ENCODE data around the gene PLSCR4. TPM values are rescaled to one million over a fixed set of nuclear protein-coding genes. Genes with fewer than 3 reads are reported as not detected.

PLSCR4 gene
- total RNA-seq, 1 donor from 2014 or later = 1.0 TPM

DNA sequence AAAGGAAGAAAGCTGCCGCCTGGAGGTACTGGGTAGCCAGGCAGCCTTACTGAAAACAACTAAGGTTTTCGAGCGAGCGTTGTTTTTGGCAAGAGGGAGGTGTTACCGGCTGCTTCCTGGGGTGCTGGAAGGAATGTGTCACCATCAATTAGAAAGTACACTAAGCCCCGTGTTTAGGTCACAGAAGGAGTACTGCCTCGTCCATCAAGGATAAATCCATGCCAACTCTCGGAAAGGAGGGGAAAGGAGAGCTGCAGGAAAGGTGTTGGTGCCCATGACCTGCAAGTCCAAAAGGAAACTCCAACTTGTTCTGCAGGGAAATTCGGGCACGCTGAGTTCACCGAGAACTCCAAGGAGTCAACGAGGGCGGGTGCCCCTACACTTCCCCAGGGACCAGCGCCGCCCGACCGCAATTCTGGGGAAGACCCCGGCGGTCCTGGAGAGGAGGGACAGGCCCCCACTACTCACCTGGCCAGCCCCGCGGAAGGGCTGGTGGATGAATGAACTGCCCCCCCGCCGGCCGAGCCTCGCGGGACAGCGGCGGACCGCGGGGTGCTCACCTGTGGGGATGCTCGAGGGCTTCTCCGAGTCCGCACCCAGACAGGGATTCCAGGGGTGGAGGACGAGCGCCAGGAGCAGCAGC, 90.5 kb downstream of the PLSCR4 start:
- Histone ChIP-seq H4K20me1 (ENCODE audit: low read depth) (no peaks in the 10 kb centered on the region), H3K4me3 (peak overlapping the region; percentile 66), H3K4me1 (peaks cover 6% of the 10 kb centered on the region), H3K36me3 (no peaks in the 10 kb centered on the region), H3K9me3 (ENCODE audit: low read depth) (no peaks in the 10 kb centered on the region), H3K27ac (no peak overlapping the region), H3K4me2 (peak overlapping the region; percentile 84), H2AFZ (replicated peaks) (peak overlapping the region; percentile 99), H3K79me2 (ENCODE audit: low read depth) (no peaks in the 10 kb centered on the region), H3K27me3 (peaks cover 24% of the 10 kb centered on the region), H3F3A (ENCODE audit: low read depth) (peaks cover 17% of the 10 kb centered on the region), H3K9ac (no peak overlapping the region)
- peak overlapping the region; percentile 87 for H3K27ac Mint-ChIP-seq
- H3K4me1 Mint-ChIP-seq = peaks cover 9% of the 10 kb centered on the region
- DNase-seq (ENCODE audit: low spot score) = peak; percentile 91
- no peaks in the 10 kb centered on the region for H3K9me3 Mint-ChIP-seq
- H3K27me3 Mint-ChIP-seq (ENCODE audit: insufficient read depth, low read depth) = peaks cover 2% of the 10 kb centered on the region
- peak overlapping the region; percentile 96 for H3K4me3 Mint-ChIP-seq
- no peak for TF ChIP-seq EZH2 (IDR thresholded peaks at IDR 0.05)
- TF ChIP-seq, protein P1, sequence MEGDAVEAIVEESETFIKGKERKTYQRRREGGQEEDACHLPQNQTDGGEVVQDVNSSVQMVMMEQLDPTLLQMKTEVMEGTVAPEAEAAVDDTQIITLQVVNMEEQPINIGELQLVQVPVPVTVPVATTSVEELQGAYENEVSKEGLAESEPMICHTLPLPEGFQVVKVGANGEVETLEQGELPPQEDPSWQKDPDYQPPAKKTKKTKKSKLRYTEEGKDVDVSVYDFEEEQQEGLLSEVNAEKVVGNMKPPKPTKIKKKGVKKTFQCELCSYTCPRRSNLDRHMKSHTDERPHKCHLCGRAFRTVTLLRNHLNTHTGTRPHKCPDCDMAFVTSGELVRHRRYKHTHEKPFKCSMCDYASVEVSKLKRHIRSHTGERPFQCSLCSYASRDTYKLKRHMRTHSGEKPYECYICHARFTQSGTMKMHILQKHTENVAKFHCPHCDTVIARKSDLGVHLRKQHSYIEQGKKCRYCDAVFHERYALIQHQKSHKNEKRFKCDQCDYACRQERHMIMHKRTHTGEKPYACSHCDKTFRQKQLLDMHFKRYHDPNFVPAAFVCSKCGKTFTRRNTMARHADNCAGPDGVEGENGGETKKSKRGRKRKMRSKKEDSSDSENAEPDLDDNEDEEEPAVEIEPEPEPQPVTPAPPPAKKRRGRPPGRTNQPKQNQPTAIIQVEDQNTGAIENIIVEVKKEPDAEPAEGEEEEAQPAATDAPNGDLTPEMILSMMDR (IDR thresholded peaks at IDR 0.05) = peak; percentile 58
- H3K36me3 Mint-ChIP-seq = no peaks in the 10 kb centered on the region

DNA sequence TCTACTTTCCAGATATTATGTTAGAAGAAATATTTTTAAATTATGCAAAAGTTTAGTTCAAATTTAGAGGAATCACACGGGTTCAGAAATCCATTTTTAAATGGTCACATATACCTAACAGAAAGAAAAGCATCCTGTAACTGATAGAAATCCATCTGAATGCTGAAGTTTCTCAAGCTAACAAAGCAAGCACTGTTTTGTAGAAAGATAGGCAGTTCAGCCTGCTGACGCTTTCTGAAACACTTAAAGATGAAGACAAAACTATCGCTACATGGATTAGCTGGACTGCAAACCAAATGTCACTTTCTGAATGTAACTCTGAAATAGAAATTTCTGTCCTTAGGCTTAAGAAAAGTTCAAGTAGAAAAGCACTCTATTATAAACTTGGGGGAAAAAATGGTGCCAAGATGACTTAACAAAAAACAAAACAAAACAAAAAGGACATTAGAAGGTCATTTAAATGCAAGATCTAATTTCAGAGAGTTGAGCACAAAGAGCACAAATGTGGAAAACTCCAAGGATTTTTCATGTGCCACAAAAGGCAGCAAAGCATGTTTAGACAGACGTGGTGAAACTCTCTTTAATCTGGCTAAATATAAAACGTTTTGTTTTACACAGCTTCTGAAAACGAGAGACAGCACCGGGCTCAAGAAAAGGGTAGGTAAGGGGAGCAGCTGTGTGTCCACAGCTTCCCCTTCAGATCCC, 91.1 kb downstream of the PLSCR4 start:
- TF ChIP-seq EZH2 (IDR thresholded peaks at IDR 0.05) (no peak), EZH2phosphoT487 (IDR thresholded peaks at IDR 0.05) (no peak)
- TF ChIP-seq, protein P1 (IDR thresholded peaks at IDR 0.05) = no peak
- Histone ChIP-seq H3K9ac (no peak overlapping the region), H3K4me3 (peak overlapping the region; percentile 66), H4K20me1 (ENCODE audit: low read depth) (no peaks in the 10 kb centered on the region), H3K27me3 (peaks cover 24% of the 10 kb centered on the region), H3F3A (ENCODE audit: low read depth) (peaks cover 17% of the 10 kb centered on the region), H3K27ac (no peak overlapping the region), H2AFZ (replicated peaks) (peak overlapping the region; percentile 63), H3K79me2 (ENCODE audit: low read depth) (no peaks in the 10 kb centered on the region), H3K36me3 (no peaks in the 10 kb centered on the region), H3K9me3 (ENCODE audit: low read depth) (no peaks in the 10 kb centered on the region), H3K4me1 (peaks cover 6% of the 10 kb centered on the region), H3K4me2 (peak overlapping the region; percentile 84)
- H3K4me3 Mint-ChIP-seq = peak overlapping the region; percentile 96
- no peak for DNase-seq (ENCODE audit: low spot score)
- peaks cover 2% of the 10 kb centered on the region for H3K27me3 Mint-ChIP-seq (ENCODE audit: insufficient read depth, low read depth)
- peaks cover 9% of the 10 kb centered on the region for H3K4me1 Mint-ChIP-seq
- peak overlapping the region; percentile 87 for H3K27ac Mint-ChIP-seq
- no peaks in the 10 kb centered on the region for H3K36me3 Mint-ChIP-seq
- no peaks in the 10 kb centered on the region for H3K9me3 Mint-ChIP-seq

DNA sequence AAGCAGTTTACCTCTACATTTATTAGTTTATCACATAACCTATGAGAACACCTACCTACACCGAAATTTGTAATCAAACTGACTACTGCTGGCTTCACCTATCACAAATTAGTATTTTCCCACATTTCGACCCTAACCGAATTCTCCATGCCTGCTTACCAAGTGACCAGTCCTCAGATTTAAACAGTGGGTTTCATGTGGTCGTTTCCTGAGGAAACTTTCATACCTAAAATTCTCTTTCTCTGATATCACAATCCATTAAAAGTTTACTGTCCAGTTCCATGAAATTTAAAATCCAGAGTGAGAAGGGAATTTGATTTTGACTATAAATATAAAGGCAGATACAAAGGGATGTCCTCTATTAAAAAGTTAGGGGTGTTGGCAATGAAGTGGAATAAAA, 91.9 kb downstream of the PLSCR4 start:
- Mint-ChIP-seq H3K4me1 (peaks cover 9% of the 10 kb centered on the region), H3K27ac (no peak overlapping the region), H3K27me3 (ENCODE audit: insufficient read depth, low read depth) (peaks cover 2% of the 10 kb centered on the region), H3K4me3 (peak overlapping the region; percentile 96), H3K36me3 (no peaks in the 10 kb centered on the region), H3K9me3 (no peaks in the 10 kb centered on the region)
- H3K4me3 ChIP-seq = no peak overlapping the region
- H3K9me3 ChIP-seq (ENCODE audit: low read depth) = no peaks in the 10 kb centered on the region
- H3K79me2 ChIP-seq (ENCODE audit: low read depth) = no peaks in the 10 kb centered on the region
- H3K36me3 ChIP-seq = no peaks in the 10 kb centered on the region
- H3K9ac ChIP-seq = no peak overlapping the region
- no peaks in the 10 kb centered on the region for H4K20me1 ChIP-seq (ENCODE audit: low read depth)
- no peak overlapping the region for H3K27ac ChIP-seq
- H3F3A ChIP-seq (ENCODE audit: low read depth) = peaks cover 17% of the 10 kb centered on the region
- no peak for DNase-seq (ENCODE audit: low spot score)
- H3K27me3 ChIP-seq = peaks cover 24% of the 10 kb centered on the region
- H3K4me2 ChIP-seq = peak overlapping the region; percentile 84
- TF ChIP-seq, protein P1 (IDR thresholded peaks at IDR 0.05) = no peak
- no peak for TF ChIP-seq EZH2phosphoT487 (IDR thresholded peaks at IDR 0.05)
- H3K4me1 ChIP-seq = peaks cover 6% of the 10 kb centered on the region
- H2AFZ ChIP-seq (replicated peaks) = no peak overlapping the region
